HepG2 (cell line): Measurements from ENCODE around the gene PSG2. TPM values are rescaled to one million over a fixed set of nuclear protein-coding genes. Genes with fewer than 3 reads are reported as not detected.

Experiments
- ATAC-seq: fragments of 200-7000 bp; cut with Tn5 transposase; 3 replicates; pipeline ENCODE4 v1.9.1; 2020; ENCODE audit warnings: mild to moderate bottlenecking, moderate library complexity
- BruUV-seq: library from RNA; stranded (reverse); fragments of 400-500 nt; replicated peaks from 2 replicates; lab custom pipeline; 2021; lab: Mats Ljungman, UMichigan
- CTCF ChIA-PET: fragments of 300-600 bp; formaldehyde crosslinking; extraction: SDS; loops from one replicate; lab custom pipeline; 2021; ENCODE audit warnings: low total read pairs, inconsistent platforms, low intra/inter-chr PET ratio; lab: Yijun Ruan, JAX
- POLR2A ChIA-PET: fragments of 350-600 bp; sonication (Branson Sonifier 250); formaldehyde crosslinking; loops from one replicate; lab custom pipeline; 2020; ENCODE audit warnings: antibody characterized with exemption, inconsistent platforms; lab: Yijun Ruan, JAX
- DNase-seq: peaks from one replicate; pipeline ENCODE4 v3.0.0-alpha.2; 2015; ENCODE audit warnings: low spot score
- FAIRE-seq: peaks from 3 replicates; lab custom pipeline; 2011; peaks lifted over from hg19 to GRCh38; lab: Jason Lieb, UNC
- H2AFZ ChIP-seq: one replicate; pipeline ENCODE4 v1.6.1; 2011; ENCODE audit warnings: low read length, inconsistent platforms
- H3K27ac ChIP-seq: fragments of 300-600 bp; 3 replicates; pipeline ENCODE4 v1.8.0; 2011; ENCODE audit warnings: mixed run types, mild to moderate bottlenecking, mixed read lengths, low read length, inconsistent platforms; ENCODE audit not compliant: insufficient read depth; ENCODE audit errors: extremely low read length
- H3K27me3 ChIP-seq, 2 experiments: fragments of 200-600 bp in 1 of 2; 2 replicates in 1 of 2; 3 replicates in 1 of 2; pipeline versions ENCODE4 v1.6.0 to v1.8.0; 2011; ENCODE audit warnings: low read length in 2 of 2, mild to moderate bottlenecking in 2 of 2, moderate library complexity in 2 of 2, inconsistent platforms in 1 of 2; ENCODE audit not compliant: insufficient read depth in 2 of 2, control insufficient read depth in 1 of 2
- H3K36me3 ChIP-seq, 2 experiments: fragments of 200-600 bp in 1 of 2; replicated peaks in 1 of 2; 2 replicates in 1 of 2; 3 replicates in 1 of 2; pipeline versions ENCODE4 v1.5.1 to v1.8.0; 2011; ENCODE audit warnings: low read length in 2 of 2, inconsistent platforms in 1 of 2; ENCODE audit not compliant: insufficient read depth in 2 of 2, control insufficient read depth in 1 of 2
- H3K4me1 ChIP-seq: 2 replicates; pipeline ENCODE4 v1.5.1; 2012; ENCODE audit warnings: low read length, inconsistent platforms; ENCODE audit not compliant: insufficient read depth
- H3K4me2 ChIP-seq: 2 replicates; pipeline ENCODE4 v1.6.0; 2011; ENCODE audit warnings: low read depth, low read length, inconsistent platforms
- H3K4me3 ChIP-seq, 3 experiments: fragments of 200-600 bp in 1 of 3; sonication (generic), shearing (Covaris generic) in 1 of 3; replicated peaks in 1 of 3; 2 replicates each; pipeline ENCODE4 v1.5.1; 2011 to 2016; ENCODE audit warnings: low read length in 3 of 3, inconsistent platforms in 2 of 3, low read depth in 2 of 3, mild to moderate bottlenecking in 2 of 3, control low read depth in 1 of 3, mixed read lengths in 1 of 3; ENCODE audit not compliant: insufficient read depth in 1 of 3
- H3K79me2 ChIP-seq: one replicate; pipeline ENCODE4 v1.6.1; 2011; ENCODE audit warnings: low read length, inconsistent platforms; ENCODE audit not compliant: insufficient read depth
- H3K9ac ChIP-seq: 2 replicates; pipeline ENCODE4 v1.6.0; 2011; ENCODE audit warnings: mild to moderate bottlenecking, low read depth, low read length, inconsistent platforms; ENCODE audit not compliant: insufficient read depth
- H3K9me3 ChIP-seq: 2 replicates; pipeline ENCODE4 v1.5.1; 2012; ENCODE audit warnings: mild to moderate bottlenecking, low read length
- H4K20me1 ChIP-seq: 2 replicates; pipeline ENCODE4 v1.6.0; 2011; ENCODE audit warnings: inconsistent platforms, mild to moderate bottlenecking, low read length, moderate library complexity; ENCODE audit not compliant: insufficient read depth
- EEA1 ChIP-seq: sonication (generic); formaldehyde crosslinking; IDR thresholded peaks from 2 replicates; pipeline ENCODE4 v1.5.1; 2020; ENCODE audit warnings: mild to moderate bottlenecking, missing genetic modification reagents, borderline replicate concordance
- MBNL3 ChIP-seq: fragments of 250-450 bp; sonication (Bioruptor Pico); conservative IDR thresholded peaks from 2 replicates; pipeline ENCODE4 v1.8.0; 2022; ENCODE audit warnings: mild to moderate bottlenecking, inconsistent platforms
- NFE2L1 ChIP-seq: sonication (generic); formaldehyde crosslinking; IDR thresholded peaks from 2 replicates; pipeline ENCODE4 v1.4.0; 2020; ENCODE audit warnings: missing genetic modification reagents, mild to moderate bottlenecking, borderline replicate concordance
- NFIB ChIP-seq: sonication (generic); formaldehyde crosslinking; IDR thresholded peaks from 2 replicates; pipeline ENCODE4 v1.9.0; 2021; ENCODE audit warnings: missing genetic modification reagents, mild to moderate bottlenecking, borderline replicate concordance
- SP1 ChIP-seq, 2 experiments: fragments of 450-650 bp in 1 of 2; sonication (generic) in 1 of 2; formaldehyde crosslinking in 1 of 2; IDR thresholded peaks; 2 replicates each; pipeline versions ENCODE4 v1.4.0 to v1.6.1; 2016 to 2020; ENCODE audit warnings: missing genetic modification reagents in 1 of 2
- ZNF704 ChIP-seq: sonication (generic); formaldehyde crosslinking; IDR thresholded peaks from 2 replicates; pipeline ENCODE4 v1.8.1; 2023; ENCODE audit warnings: mild to moderate bottlenecking, inconsistent platforms, moderate library complexity, missing genetic modification reagents, borderline replicate concordance
- WGBS: methylation state at CpG from one replicate; pipeline ENCODE4 v1.1.6; 2017; ENCODE audit warnings: low lambda C conversion rate; 5-methylcytosine and 5-hydroxymethylcytosine counted together
- in situ Hi-C: cut with HindIII; loops from 2 replicates; pipeline ENCODE4 v1.10.0; 2017; ENCODE audit warnings: low pct_unique_long_range_greater_than_20kb; ENCODE audit not compliant: extremely low pct_ligation_motif_present
- intact Hi-C: fragments of 100-400 bp; cut with micrococcal nuclease; formaldehyde crosslinking; loops from one replicate; pipeline ENCODE4 v1.10.0; 2022; ENCODE audit not compliant: unreplicated experiment
- polyA plus RNA-seq, 8 experiments: library from polyadenylated mRNA; depleted of rRNA in 3 of 8; stranded (reverse) in 7 of 8; unstranded in 1 of 8; fragments of >200 nt; fragmentation: Illumina TruSeq in 4 of 8; extraction: Trizol in 4 of 8; gene quantifications; 2 replicates each; pipeline versions ENCODE4 v1.2.1 to v1.2.3, GENCODE V29; 2011 to 2016; ENCODE audit warnings: low read depth in 4 of 8, missing spikeins in 1 of 8, mixed read lengths in 1 of 8; ENCODE audit not compliant: insufficient read depth in 1 of 8
- total RNA-seq, 5 experiments: library from RNA; depleted of rRNA; stranded (reverse); fragments of >200 nt; fragmentation: Illumina TruSeq; extraction: Trizol; gene quantifications; 2 replicates each; pipeline ENCODE4 v1.2.3, GENCODE V29; 2016; ENCODE audit warnings: low read depth in 1 of 5
- TF ChIP-seq, protein P1 (sequence below): sonication (generic); formaldehyde crosslinking; IDR thresholded peaks from 2 replicates; pipeline ENCODE4 v1.4.0; 2020; ENCODE audit warnings: missing genetic modification reagents, mild to moderate bottlenecking, borderline replicate concordance
- TF ChIP-seq, protein P2 (sequence below): sonication (generic); formaldehyde crosslinking; IDR thresholded peaks from one replicate; pipeline ENCODE4 v1.5.1; 2020; ENCODE audit warnings: mild to moderate bottlenecking, missing genetic modification reagents; ENCODE audit errors: not compliant biosample characterization

PSG2 gene
- total and polyA plus RNA-seq, 2 of the 13 experiments (the other 11 are each of a cell fraction or from before 2014, with no cell fraction given): not detected

GRCh38 chr19:43078311-43078710 lies 4.2 kb downstream of the PSG2 start:
- no peak overlapping the region for H3K4me2 ChIP-seq
- H2AFZ ChIP-seq: no peak overlapping the region
- DNase-seq: no peak
- no TSS peak for BruUV-seq
- ATAC-seq: no peak
- no peak overlapping the region for H3K4me3 ChIP-seq
- no peak overlapping the region for H3K9ac ChIP-seq
- 46% methylated on average over 4 of the region's 4 CpGs for WGBS
- H4K20me1 ChIP-seq: no peaks in the 10 kb centered on the region
- no peak overlapping the region for H3K27ac ChIP-seq
- peaks cover 5% of the 10 kb centered on the region; the same call in 1 of the 2 replicates for H3K4me1 ChIP-seq
- H3K36me3 ChIP-seq: no peaks in the 10 kb centered on the region
- in situ Hi-C loops: no loop called here
- ChIA-PET CTCF (no interaction called here), POLR2A (no interaction called here)
- H3K27me3 ChIP-seq: no peaks in the 10 kb centered on the region
- FAIRE-seq: no peak
- no peaks in the 10 kb centered on the region for H3K9me3 ChIP-seq
- intact Hi-C loops: no loop called here
- no peaks in the 10 kb centered on the region for H3K79me2 ChIP-seq
- TF ChIP-seq NFIB (CRISPR knock-in tag) (no peak), NFE2L1 (no peak), ZNF704 (CRISPR knock-in tag) (no peak), EEA1 (CRISPR knock-in tag) (no peak), MBNL3 (CRISPR knock-in tag) (no peak), SP1 (IDR thresholded peaks at IDR 0.05) (no peak), SP1 (CRISPR knock-in tag; IDR thresholded peaks at IDR 0.05) (no peak)
- TF ChIP-seq, protein P1, sequence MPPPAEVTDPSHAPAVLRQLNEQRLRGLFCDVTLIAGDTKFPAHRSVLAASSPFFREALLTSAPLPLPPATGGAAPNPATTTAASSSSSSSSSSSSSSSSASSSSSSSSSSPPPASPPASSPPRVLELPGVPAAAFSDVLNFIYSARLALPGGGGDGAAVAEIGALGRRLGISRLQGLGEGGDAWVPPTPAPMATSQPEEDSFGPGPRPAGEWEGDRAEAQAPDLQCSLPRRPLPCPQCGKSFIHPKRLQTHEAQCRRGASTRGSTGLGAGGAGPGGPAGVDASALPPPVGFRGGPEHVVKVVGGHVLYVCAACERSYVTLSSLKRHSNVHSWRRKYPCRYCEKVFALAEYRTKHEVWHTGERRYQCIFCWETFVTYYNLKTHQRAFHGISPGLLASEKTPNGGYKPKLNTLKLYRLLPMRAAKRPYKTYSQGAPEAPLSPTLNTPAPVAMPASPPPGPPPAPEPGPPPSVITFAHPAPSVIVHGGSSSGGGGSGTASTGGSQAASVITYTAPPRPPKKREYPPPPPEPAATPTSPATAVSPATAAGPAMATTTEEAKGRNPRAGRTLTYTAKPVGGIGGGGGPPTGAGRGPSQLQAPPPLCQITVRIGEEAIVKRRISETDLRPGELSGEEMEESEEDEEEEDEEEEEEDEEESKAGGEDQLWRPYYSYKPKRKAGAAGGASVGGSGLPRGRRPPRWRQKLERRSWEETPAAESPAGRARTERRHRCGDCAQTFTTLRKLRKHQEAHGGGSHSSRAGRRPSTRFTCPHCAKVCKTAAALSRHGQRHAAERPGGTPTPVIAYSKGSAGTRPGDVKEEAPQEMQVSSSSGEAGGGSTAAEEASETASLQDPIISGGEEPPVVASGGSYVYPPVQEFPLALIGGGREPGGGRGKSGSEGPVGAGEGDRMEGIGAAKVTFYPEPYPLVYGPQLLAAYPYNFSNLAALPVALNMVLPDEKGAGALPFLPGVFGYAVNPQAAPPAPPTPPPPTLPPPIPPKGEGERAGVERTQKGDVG: no peak
- TF ChIP-seq, protein P2, sequence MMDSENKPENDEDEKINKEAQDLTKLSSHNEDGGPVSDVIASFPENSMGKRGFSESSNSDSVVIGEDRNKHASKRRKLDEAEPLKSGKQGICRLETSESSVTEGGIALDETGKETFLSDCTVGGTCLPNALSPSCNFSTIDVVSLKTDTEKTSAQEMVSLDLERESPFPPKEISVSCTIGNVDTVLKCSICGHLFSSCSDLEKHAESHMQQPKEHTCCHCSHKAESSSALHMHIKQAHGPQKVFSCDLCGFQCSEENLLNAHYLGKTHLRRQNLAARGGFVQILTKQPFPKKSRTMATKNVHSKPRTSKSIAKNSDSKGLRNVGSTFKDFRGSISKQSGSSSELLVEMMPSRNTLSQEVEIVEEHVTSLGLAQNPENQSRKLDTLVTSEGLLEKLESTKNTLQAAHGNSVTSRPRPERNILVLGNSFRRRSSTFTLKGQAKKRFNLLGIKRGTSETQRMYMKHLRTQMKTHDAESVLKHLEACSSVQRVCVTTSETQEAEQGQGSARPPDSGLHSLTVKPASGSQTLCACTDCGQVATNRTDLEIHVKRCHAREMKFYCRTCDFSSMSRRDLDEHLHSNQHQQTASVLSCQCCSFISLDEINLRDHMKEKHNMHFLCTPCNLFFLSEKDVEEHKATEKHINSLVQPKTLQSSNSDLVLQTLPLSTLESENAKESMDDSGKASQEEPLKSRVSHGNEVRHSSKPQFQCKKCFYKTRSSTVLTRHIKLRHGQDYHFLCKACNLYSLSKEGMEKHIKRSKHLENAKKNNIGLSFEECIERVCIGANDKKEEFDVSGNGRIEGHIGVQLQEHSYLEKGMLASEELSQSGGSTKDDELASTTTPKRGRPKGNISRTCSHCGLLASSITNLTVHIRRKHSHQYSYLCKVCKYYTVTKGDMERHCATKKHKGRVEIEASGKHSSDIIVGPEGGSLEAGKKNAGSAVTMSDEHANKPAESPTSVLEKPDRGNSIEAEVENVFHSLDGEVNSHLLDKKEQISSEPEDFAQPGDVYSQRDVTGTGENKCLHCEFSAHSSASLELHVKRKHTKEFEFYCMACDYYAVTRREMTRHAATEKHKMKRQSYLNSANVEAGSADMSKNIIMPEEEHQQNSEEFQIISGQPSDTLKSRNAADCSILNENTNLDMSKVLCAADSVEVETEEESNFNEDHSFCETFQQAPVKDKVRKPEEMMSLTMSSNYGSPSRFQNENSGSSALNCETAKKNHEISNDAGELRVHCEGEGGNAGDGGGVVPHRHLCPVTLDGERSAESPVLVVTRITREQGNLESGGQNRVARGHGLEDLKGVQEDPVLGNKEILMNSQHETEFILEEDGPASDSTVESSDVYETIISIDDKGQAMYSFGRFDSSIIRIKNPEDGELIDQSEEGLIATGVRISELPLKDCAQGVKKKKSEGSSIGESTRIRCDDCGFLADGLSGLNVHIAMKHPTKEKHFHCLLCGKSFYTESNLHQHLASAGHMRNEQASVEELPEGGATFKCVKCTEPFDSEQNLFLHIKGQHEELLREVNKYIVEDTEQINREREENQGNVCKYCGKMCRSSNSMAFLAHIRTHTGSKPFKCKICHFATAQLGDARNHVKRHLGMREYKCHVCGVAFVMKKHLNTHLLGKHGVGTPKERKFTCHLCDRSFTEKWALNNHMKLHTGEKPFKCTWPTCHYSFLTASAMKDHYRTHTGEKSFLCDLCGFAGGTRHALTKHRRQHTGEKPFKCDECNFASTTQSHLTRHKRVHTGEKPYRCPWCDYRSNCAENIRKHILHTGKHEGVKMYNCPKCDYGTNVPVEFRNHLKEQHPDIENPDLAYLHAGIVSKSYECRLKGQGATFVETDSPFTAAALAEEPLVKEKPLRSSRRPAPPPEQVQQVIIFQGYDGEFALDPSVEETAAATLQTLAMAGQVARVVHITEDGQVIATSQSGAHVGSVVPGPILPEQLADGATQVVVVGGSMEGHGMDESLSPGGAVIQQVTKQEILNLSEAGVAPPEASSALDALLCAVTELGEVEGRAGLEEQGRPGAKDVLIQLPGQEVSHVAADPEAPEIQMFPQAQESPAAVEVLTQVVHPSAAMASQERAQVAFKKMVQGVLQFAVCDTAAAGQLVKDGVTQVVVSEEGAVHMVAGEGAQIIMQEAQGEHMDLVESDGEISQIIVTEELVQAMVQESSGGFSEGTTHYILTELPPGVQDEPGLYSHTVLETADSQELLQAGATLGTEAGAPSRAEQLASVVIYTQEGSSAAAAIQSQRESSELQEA: no peak
